HepG2 (cell line): ENCODE measurements around the gene CDH13. TPM values are rescaled to one million over a fixed set of nuclear protein-coding genes. Genes with fewer than 3 reads are reported as not detected.

ENCODE experiments used
- ATAC-seq: fragments of 200-7000 bp; cut with Tn5 transposase; 3 replicates; pipeline ENCODE4 v1.9.1; 2020; ENCODE audit warnings: mild to moderate bottlenecking, moderate library complexity
- BruUV-seq: library from RNA; stranded (reverse); fragments of 400-500 nt; replicated peaks from 2 replicates; lab custom pipeline; 2021; lab: Mats Ljungman, UMichigan
- CTCF ChIA-PET: fragments of 300-600 bp; formaldehyde crosslinking; extraction: SDS; loops from one replicate; lab custom pipeline; 2021; ENCODE audit warnings: low total read pairs, inconsistent platforms, low intra/inter-chr PET ratio; lab: Yijun Ruan, JAX
- POLR2A ChIA-PET: fragments of 350-600 bp; sonication (Branson Sonifier 250); formaldehyde crosslinking; loops from one replicate; lab custom pipeline; 2020; ENCODE audit warnings: antibody characterized with exemption, inconsistent platforms; lab: Yijun Ruan, JAX
- DNase-seq: peaks from one replicate; pipeline ENCODE4 v3.0.0-alpha.2; 2015; ENCODE audit warnings: low spot score
- FAIRE-seq: peaks from 3 replicates; lab custom pipeline; 2011; peaks lifted over from hg19 to GRCh38; lab: Jason Lieb, UNC
- H2AFZ ChIP-seq: one replicate; pipeline ENCODE4 v1.6.1; 2011; ENCODE audit warnings: low read length, inconsistent platforms
- H3K27ac ChIP-seq: fragments of 300-600 bp; 3 replicates; pipeline ENCODE4 v1.8.0; 2011; ENCODE audit warnings: mixed run types, mild to moderate bottlenecking, mixed read lengths, low read length, inconsistent platforms; ENCODE audit not compliant: insufficient read depth; ENCODE audit errors: extremely low read length
- H3K27me3 ChIP-seq, 2 experiments: fragments of 200-600 bp in 1 of 2; 2 replicates in 1 of 2; 3 replicates in 1 of 2; pipeline versions ENCODE4 v1.6.0 to v1.8.0; 2011; ENCODE audit warnings: low read length in 2 of 2, mild to moderate bottlenecking in 2 of 2, moderate library complexity in 2 of 2, inconsistent platforms in 1 of 2; ENCODE audit not compliant: insufficient read depth in 2 of 2, control insufficient read depth in 1 of 2
- H3K36me3 ChIP-seq, 2 experiments: fragments of 200-600 bp in 1 of 2; replicated peaks in 1 of 2; 2 replicates in 1 of 2; 3 replicates in 1 of 2; pipeline versions ENCODE4 v1.5.1 to v1.8.0; 2011; ENCODE audit warnings: low read length in 2 of 2, inconsistent platforms in 1 of 2; ENCODE audit not compliant: insufficient read depth in 2 of 2, control insufficient read depth in 1 of 2
- H3K4me1 ChIP-seq: 2 replicates; pipeline ENCODE4 v1.5.1; 2012; ENCODE audit warnings: low read length, inconsistent platforms; ENCODE audit not compliant: insufficient read depth
- H3K4me2 ChIP-seq: 2 replicates; pipeline ENCODE4 v1.6.0; 2011; ENCODE audit warnings: low read depth, low read length, inconsistent platforms
- H3K4me3 ChIP-seq, 3 experiments: fragments of 200-600 bp in 1 of 3; sonication (generic), shearing (Covaris generic) in 1 of 3; replicated peaks in 1 of 3; 2 replicates each; pipeline ENCODE4 v1.5.1; 2011 to 2016; ENCODE audit warnings: low read length in 3 of 3, inconsistent platforms in 2 of 3, low read depth in 2 of 3, mild to moderate bottlenecking in 2 of 3, control low read depth in 1 of 3, mixed read lengths in 1 of 3; ENCODE audit not compliant: insufficient read depth in 1 of 3
- H3K79me2 ChIP-seq: one replicate; pipeline ENCODE4 v1.6.1; 2011; ENCODE audit warnings: low read length, inconsistent platforms; ENCODE audit not compliant: insufficient read depth
- H3K9ac ChIP-seq: 2 replicates; pipeline ENCODE4 v1.6.0; 2011; ENCODE audit warnings: mild to moderate bottlenecking, low read depth, low read length, inconsistent platforms; ENCODE audit not compliant: insufficient read depth
- H3K9me3 ChIP-seq: 2 replicates; pipeline ENCODE4 v1.5.1; 2012; ENCODE audit warnings: mild to moderate bottlenecking, low read length
- H4K20me1 ChIP-seq: 2 replicates; pipeline ENCODE4 v1.6.0; 2011; ENCODE audit warnings: inconsistent platforms, mild to moderate bottlenecking, low read length, moderate library complexity; ENCODE audit not compliant: insufficient read depth
- HNRNPLL ChIP-seq: fragments of 200-400 bp; formaldehyde crosslinking; IDR thresholded peaks from 2 replicates; pipeline ENCODE4 v1.6.1; 2017; ENCODE audit warnings: mild to moderate bottlenecking, low read depth, low read length; ENCODE audit not compliant: poor library complexity, severe bottlenecking
- NAIF1 ChIP-seq: sonication (generic); formaldehyde crosslinking; IDR thresholded peaks from 2 replicates; pipeline ENCODE4 v1.5.0; 2020; ENCODE audit warnings: mild to moderate bottlenecking, missing genetic modification reagents, borderline replicate concordance
- PLRG1 ChIP-seq: fragments of 450-650 bp; conservative IDR thresholded peaks from 2 replicates; pipeline ENCODE4 v1.6.1; 2016
- SAFB2 ChIP-seq: sonication (generic); formaldehyde crosslinking; IDR thresholded peaks from 2 replicates; pipeline ENCODE4 v1.5.1; 2020; ENCODE audit warnings: missing genetic modification reagents, low read depth, mild to moderate bottlenecking, borderline replicate concordance
- SRF ChIP-seq: IDR thresholded peaks from 2 replicates; pipeline ENCODE4 v1.6.1; 2011; ENCODE audit warnings: mild to moderate bottlenecking, low read depth, low read length, moderate library complexity
- ZC3H13 ChIP-seq: sonication (generic); formaldehyde crosslinking; IDR thresholded peaks from 2 replicates; pipeline ENCODE4 v1.8.1; 2023; ENCODE audit warnings: mild to moderate bottlenecking, missing genetic modification reagents, moderate library complexity
- ZNF225 ChIP-seq: sonication (generic); formaldehyde crosslinking; IDR thresholded peaks from 2 replicates; pipeline ENCODE4 v1.4.0; 2020; ENCODE audit warnings: mild to moderate bottlenecking, missing genetic modification reagents
- ZNF296 ChIP-seq: sonication (generic); formaldehyde crosslinking; conservative IDR thresholded peaks from 2 replicates; pipeline ENCODE4 v1.5.0; 2020; ENCODE audit warnings: mild to moderate bottlenecking, missing genetic modification reagents
- ZNF597 ChIP-seq: sonication (generic); formaldehyde crosslinking; IDR thresholded peaks from 2 replicates; pipeline ENCODE4 v1.5.0; 2020; ENCODE audit warnings: missing genetic modification reagents
- ZNF75D ChIP-seq: sonication (generic); formaldehyde crosslinking; IDR thresholded peaks from 2 replicates; pipeline ENCODE4 v1.8.1; 2023; ENCODE audit warnings: missing genetic modification reagents, mild to moderate bottlenecking, borderline replicate concordance
- WGBS: methylation state at CpG from one replicate; pipeline ENCODE4 v1.1.6; 2017; ENCODE audit warnings: low lambda C conversion rate; 5-methylcytosine and 5-hydroxymethylcytosine counted together
- in situ Hi-C: cut with HindIII; loops from 2 replicates; pipeline ENCODE4 v1.10.0; 2017; ENCODE audit warnings: low pct_unique_long_range_greater_than_20kb; ENCODE audit not compliant: extremely low pct_ligation_motif_present
- intact Hi-C: fragments of 100-400 bp; cut with micrococcal nuclease; formaldehyde crosslinking; loops from one replicate; pipeline ENCODE4 v1.10.0; 2022; ENCODE audit not compliant: unreplicated experiment
- polyA plus RNA-seq, 8 experiments: library from polyadenylated mRNA; depleted of rRNA in 3 of 8; stranded (reverse) in 7 of 8; unstranded in 1 of 8; fragments of >200 nt; fragmentation: Illumina TruSeq in 4 of 8; extraction: Trizol in 4 of 8; gene quantifications; 2 replicates each; pipeline versions ENCODE4 v1.2.1 to v1.2.3, GENCODE V29; 2011 to 2016; ENCODE audit warnings: low read depth in 4 of 8, missing spikeins in 1 of 8, mixed read lengths in 1 of 8; ENCODE audit not compliant: insufficient read depth in 1 of 8
- total RNA-seq, 5 experiments: library from RNA; depleted of rRNA; stranded (reverse); fragments of >200 nt; fragmentation: Illumina TruSeq; extraction: Trizol; gene quantifications; 2 replicates each; pipeline ENCODE4 v1.2.3, GENCODE V29; 2016; ENCODE audit warnings: low read depth in 1 of 5

The CDH13 gene
- total and polyA plus RNA-seq, 2 of the 13 experiments (the other 11 are each of a cell fraction or from before 2014, with no cell fraction given), result not detected

GRCh38 chr16:83776944-83777343 is 1150.2 kb downstream of the CDH13 start:
- no peak overlapping the region for H3K9ac ChIP-seq
- H3K9me3 ChIP-seq, result no peaks in the 10 kb centered on the region
- intact Hi-C loops, result no loop called here
- BruUV-seq, result no TSS peak
- H4K20me1 ChIP-seq, result no peaks in the 10 kb centered on the region
- no peak for FAIRE-seq
- H3K4me2 ChIP-seq, result no peak overlapping the region
- no peaks in the 10 kb centered on the region for H3K4me1 ChIP-seq
- ATAC-seq, result no peak
- ChIA-PET POLR2A (no interaction called here), CTCF (no interaction called here)
- no peak for DNase-seq
- H3K79me2 ChIP-seq, result no peaks in the 10 kb centered on the region
- no peak overlapping the region for H3K4me3 ChIP-seq
- WGBS, result 20% methylated on average over 9 of the region's 9 CpGs
- no peaks in the 10 kb centered on the region for H3K36me3 ChIP-seq
- TF ChIP-seq NAIF1 (CRISPR knock-in tag) (no peak), PLRG1 (no peak), ZNF225 (CRISPR knock-in tag) (no peak), ZNF597 (CRISPR knock-in tag) (no peak)
- H2AFZ ChIP-seq, result no peak overlapping the region
- H3K27ac ChIP-seq, result no peak overlapping the region
- in situ Hi-C loops, result no loop called here
- peaks cover 0 to 26% of the 10 kb centered on the region in 2 experiments for H3K27me3 ChIP-seq

GRCh38 chr16:83779886-83780285 is 1153.1 kb downstream of the CDH13 start:
- DNase-seq (no peak), FAIRE-seq (no peak), ATAC-seq (no peak)
- no peaks in the 10 kb centered on the region for H3K36me3 ChIP-seq
- no peaks in the 10 kb centered on the region for H4K20me1 ChIP-seq
- H3K4me3 ChIP-seq, result no peak overlapping the region
- H2AFZ ChIP-seq, result no peak overlapping the region
- no peak overlapping the region for H3K4me2 ChIP-seq
- CTCF ChIA-PET, result no interaction called here
- in situ Hi-C loops (no loop called here), intact Hi-C loops (no loop called here)
- no peak overlapping the region for H3K27ac ChIP-seq
- TF ChIP-seq ZNF296 (CRISPR knock-in tag), result no peak
- TF ChIP-seq HNRNPLL, result no peak
- TF ChIP-seq ZNF75D (CRISPR knock-in tag), result no peak
- TF ChIP-seq ZC3H13, result no peak
- TF ChIP-seq SRF, result no peak
- no peak for TF ChIP-seq SAFB2
- no TSS peak for BruUV-seq
- H3K4me1 ChIP-seq, result no peaks in the 10 kb centered on the region
- no peaks in the 10 kb centered on the region for H3K9me3 ChIP-seq
- POLR2A ChIA-PET, result no interaction called here
- H3K79me2 ChIP-seq, result no peaks in the 10 kb centered on the region
- WGBS, result 3% methylated on average over 6 of the region's 6 CpGs
- peaks cover 0 to 29% of the 10 kb centered on the region in 2 experiments for H3K27me3 ChIP-seq
- no peak overlapping the region for H3K9ac ChIP-seq
